K562 (cell line): Measurements from ENCODE around the gene PURA. TPM values are rescaled to one million over a fixed set of nuclear protein-coding genes. Genes with fewer than 3 reads are reported as not detected.

Source experiments
- CXXC5 ChIP-seq: fragments of 250-450 bp; sonication (Bioruptor Pico); IDR thresholded peaks from 2 replicates; pipeline ENCODE4 v1.8.0; 2022; ENCODE audit warnings: inconsistent platforms, mild to moderate bottlenecking, moderate library complexity
- FOXJ3 ChIP-seq: sonication (generic); formaldehyde crosslinking; IDR thresholded peaks from 2 replicates; pipeline ENCODE4 v1.4.0; 2020; ENCODE audit warnings: mild to moderate bottlenecking, missing genetic modification reagents
- HCFC1 ChIP-seq: IDR thresholded peaks from 2 replicates; pipeline ENCODE4 v1.6.1; 2012; ENCODE audit warnings: low read depth, low read length, improper control_type of control experiment
- ILK ChIP-seq: fragments of 450-650 bp; IDR thresholded peaks from 2 replicates; pipeline ENCODE4 v1.6.1; 2016; ENCODE audit warnings: missing genetic modification characterization, low read depth, mild to moderate bottlenecking, missing compliant biosample characterization, moderate library complexity, borderline replicate concordance
- MYC ChIP-seq, 2 experiments: fragments of 250-450 bp in 1 of 2; sonication (Bioruptor Pico) in 1 of 2; IDR thresholded peaks; 2 replicates each; pipeline versions ENCODE4 v1.5.1 to v1.6.1; 2012 to 2021; ENCODE audit warnings: low read depth in 2 of 2, borderline replicate concordance in 1 of 2, improper control_type of control experiment in 1 of 2, low read length in 1 of 2, mild to moderate bottlenecking in 1 of 2, moderate library complexity in 1 of 2
- PHB ChIP-seq: fragments of 250-450 bp; sonication (Bioruptor Pico); IDR thresholded peaks from 2 replicates; pipeline ENCODE4 v1.5.0; 2021
- POLR2G ChIP-seq: fragments of 200-400 bp; formaldehyde crosslinking; IDR thresholded peaks from 2 replicates; pipeline ENCODE4 v1.6.1; 2017; ENCODE audit warnings: low read depth, mild to moderate bottlenecking, antibody characterized with exemption, low read length, moderate library complexity
- SMAD1 ChIP-seq: fragments of 150-350 bp; IDR thresholded peaks from 2 replicates; pipeline ENCODE4 v1.6.1; 2014; ENCODE audit warnings: low read length, low read depth; ENCODE audit not compliant: partially characterized antibody
- SNRNP70 ChIP-seq: fragments of 200-400 bp; formaldehyde crosslinking; optimal IDR thresholded peaks from 2 replicates; pipeline ENCODE3; 2017; ENCODE audit warnings: low read depth, low read length
- ZNF282 ChIP-seq: sonication (generic); formaldehyde crosslinking; IDR thresholded peaks from 2 replicates; pipeline ENCODE4 v1.8.1; 2023; ENCODE audit warnings: missing genetic modification reagents
- ZNF384 ChIP-seq: IDR thresholded peaks from 2 replicates; pipeline ENCODE4 v1.6.1; 2012; ENCODE audit warnings: low read depth, low read length, improper control_type of control experiment
- ZNF766 ChIP-seq: fragments of 200-800 bp; sonication (Bioruptor generic); conservative IDR thresholded peaks from 2 replicates; pipeline ENCODE4 v1.6.1; 2016; ENCODE audit warnings: missing genetic modification characterization, missing compliant biosample characterization
- polyA plus RNA-seq, 8 experiments: library from polyadenylated mRNA; depleted of rRNA in 4 of 8; stranded (reverse) in 5 of 8; unstranded in 3 of 8; fragments of >200 nt; fragmentation: Nextera tagmentation in 2 of 8; fragmentation: Illumina TruSeq in 1 of 8; extraction: Ambion mirVana in 2 of 8; extraction: Trizol in 1 of 8; gene quantifications; 2 replicates each; pipeline versions ENCODE4 v1.2.1 to v1.2.3, GENCODE V29; 2011 to 2014; ENCODE audit warnings: inconsistent platforms in 1 of 8, missing spikeins in 1 of 8
- total RNA-seq, 7 experiments: library from RNA; depleted of rRNA in 6 of 7; stranded (reverse); fragments of >200 nt in 6 of 7; fragmentation: Illumina TruSeq in 2 of 7; extraction: Trizol in 2 of 7; gene quantifications; 2 replicates each; pipeline versions ENCODE4 v1.2.1 to v1.2.3, GENCODE V29; 2011 to 2021; ENCODE audit warnings: low replicate concordance in 1 of 7
- TF ChIP-seq, protein P1 (sequence below), 2 experiments: fragments of 450-650 bp; IDR thresholded peaks; 2 replicates each; pipeline ENCODE4 v1.6.1; 2016; ENCODE audit warnings: mild to moderate bottlenecking in 2 of 2, borderline replicate concordance in 1 of 2, low read depth in 1 of 2, moderate library complexity in 1 of 2
- TF ChIP-seq, protein P2 (sequence below): sonication (generic); formaldehyde crosslinking; IDR thresholded peaks from 2 replicates; pipeline ENCODE4 v1.8.0; 2022; ENCODE audit warnings: mild to moderate bottlenecking, missing genetic modification reagents
- TF ChIP-seq, protein P3 (sequence below): sonication (generic); formaldehyde crosslinking; IDR thresholded peaks from 2 replicates; pipeline ENCODE4 v1.8.0; 2022; ENCODE audit warnings: missing genetic modification reagents, mild to moderate bottlenecking, borderline replicate concordance

Gene PURA
- total and polyA plus RNA-seq, 9 of the 15 experiments (the other 6 are each of a cell fraction or from before 2014, with no cell fraction given), result 3.2 to 11.1 (median 5.4) TPM

DNA sequence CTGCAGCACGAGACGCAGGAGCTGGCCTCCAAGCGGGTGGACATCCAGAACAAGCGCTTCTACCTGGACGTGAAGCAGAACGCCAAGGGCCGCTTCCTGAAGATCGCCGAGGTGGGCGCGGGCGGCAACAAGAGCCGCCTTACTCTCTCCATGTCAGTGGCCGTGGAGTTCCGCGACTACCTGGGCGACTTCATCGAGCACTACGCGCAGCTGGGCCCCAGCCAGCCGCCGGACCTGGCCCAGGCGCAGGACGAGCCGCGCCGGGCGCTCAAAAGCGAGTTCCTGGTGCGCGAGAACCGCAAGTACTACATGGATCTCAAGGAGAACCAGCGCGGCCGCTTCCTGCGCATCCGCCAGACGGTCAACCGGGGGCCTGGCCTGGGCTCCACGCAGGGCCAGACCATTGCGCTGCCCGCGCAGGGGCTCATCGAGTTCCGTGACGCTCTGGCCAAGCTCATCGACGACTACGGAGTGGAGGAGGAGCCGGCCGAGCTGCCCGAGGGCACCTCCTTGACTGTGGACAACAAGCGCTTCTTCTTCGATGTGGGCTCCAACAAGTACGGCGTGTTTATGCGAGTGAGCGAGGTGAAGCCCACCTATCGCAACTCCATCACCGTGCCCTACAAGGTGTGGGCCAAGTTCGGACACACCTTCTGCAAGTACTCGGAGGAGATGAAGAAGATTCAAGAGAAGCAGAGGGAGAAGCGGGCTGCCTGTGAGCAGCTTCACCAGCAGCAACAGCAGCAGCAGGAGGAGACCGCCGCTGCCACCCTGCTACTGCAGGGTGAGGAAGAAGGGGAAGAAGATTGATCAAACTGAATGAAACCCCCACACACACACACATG is 654 bp downstream of the PURA start (continued):
- TF ChIP-seq SMAD1, result no peak
- no peak for TF ChIP-seq FOXJ3
- TF ChIP-seq, protein P1, sequence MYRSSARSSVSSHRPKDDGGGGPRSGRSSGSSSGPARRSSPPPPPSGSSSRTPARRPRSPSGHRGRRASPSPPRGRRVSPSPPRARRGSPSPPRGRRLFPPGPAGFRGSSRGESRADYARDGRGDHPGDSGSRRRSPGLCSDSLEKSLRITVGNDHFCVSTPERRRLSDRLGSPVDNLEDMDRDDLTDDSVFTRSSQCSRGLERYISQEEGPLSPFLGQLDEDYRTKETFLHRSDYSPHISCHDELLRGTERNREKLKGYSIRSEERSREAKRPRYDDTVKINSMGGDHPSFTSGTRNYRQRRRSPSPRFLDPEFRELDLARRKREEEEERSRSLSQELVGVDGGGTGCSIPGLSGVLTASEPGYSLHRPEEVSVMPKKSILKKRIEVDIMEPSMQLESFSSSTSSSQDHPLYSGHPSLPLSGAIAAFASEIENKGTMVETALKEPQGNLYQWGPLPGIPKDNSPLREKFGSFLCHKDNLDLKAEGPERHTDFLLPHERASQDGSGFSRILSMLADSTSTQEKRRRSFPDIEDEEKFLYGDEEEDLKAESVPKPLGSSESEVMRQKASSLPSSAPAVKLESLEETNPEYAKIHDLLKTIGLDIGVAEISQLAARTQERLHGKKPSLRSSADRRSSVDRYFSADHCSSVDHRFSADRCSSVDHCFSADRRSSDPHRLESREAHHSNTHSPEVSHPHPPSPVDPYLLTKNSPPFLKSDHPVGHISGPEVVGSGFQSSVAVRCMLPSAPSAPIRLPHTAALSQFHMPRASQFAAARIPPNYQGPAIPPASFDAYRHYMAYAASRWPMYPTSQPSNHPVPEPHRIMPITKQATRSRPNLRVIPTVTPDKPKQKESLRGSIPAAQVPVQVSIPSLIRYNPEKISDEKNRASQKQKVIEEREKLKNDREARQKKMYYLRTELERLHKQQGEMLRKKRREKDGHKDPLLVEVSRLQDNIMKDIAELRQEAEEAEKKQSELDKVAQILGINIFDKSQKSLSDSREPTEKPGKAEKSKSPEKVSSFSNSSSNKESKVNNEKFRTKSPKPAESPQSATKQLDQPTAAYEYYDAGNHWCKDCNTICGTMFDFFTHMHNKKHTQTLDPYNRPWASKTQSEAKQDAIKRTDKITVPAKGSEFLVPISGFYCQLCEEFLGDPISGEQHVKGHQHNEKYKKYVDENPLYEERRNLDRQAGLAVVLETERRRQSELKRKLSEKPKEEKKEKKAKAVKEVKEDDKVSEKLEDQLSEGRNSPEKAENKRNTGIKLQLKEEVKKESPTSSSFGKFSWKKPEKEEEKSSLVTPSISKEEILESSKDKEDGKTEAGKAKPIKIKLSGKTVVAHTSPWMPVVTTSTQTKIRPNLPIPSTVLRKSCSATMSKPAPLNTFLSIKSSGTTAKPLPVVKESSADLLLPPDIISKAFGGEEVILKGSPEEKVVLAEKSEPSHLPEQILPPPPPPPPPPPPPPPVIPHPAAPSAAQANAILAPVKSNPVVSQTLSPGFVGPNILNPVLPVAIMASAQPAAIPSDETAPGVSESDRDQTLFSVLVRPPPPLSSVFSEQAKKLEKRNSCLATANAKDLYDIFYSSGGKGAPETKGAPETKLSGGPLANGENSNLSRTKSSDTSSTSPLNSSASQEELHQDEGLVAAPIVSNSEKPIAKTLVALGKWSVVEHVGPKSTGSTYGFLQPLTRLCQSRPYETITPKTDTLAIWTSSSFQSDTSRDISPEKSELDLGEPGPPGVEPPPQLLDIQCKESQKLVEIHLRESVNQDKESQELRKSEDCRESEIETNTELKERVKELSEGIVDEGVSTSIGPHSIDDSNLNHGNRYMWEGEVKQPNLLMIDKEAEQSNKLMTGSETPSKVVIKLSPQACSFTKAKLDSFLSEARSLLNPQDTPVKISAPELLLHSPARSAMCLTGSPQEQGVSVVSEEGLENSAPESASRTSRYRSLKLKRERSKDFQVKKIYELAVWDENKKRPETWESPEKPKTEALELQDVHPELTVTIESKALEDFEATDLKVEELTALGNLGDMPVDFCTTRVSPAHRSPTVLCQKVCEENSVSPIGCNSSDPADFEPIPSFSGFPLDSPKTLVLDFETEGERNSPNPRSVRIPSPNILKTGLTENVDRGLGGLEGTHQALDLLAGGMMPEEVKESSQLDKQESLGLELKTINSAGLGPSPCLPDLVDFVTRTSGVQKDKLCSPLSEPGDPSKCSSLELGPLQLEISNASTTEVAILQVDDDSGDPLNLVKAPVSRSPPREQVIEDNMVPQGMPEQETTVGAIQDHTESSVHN (IDR thresholded peaks at IDR 0.05; ENCODE audit: borderline replicate concordance in 1 of 2, low read depth in 1 of 2), result no peak
- no peak for TF ChIP-seq ILK (tag)
- no peak for TF ChIP-seq ZNF766 (CRISPR knock-in tag)
- peak; percentile 13; the same call in 1 of the 2 replicates for TF ChIP-seq CXXC5
- TF ChIP-seq MYC (IDR thresholded peaks at IDR 0.05; ENCODE audit: low read depth, low read length), result no peak
- TF ChIP-seq MYC (CRISPR knock-in tag; IDR thresholded peaks at IDR 0.05; ENCODE audit: borderline replicate concordance, low read depth), result peak; percentile 61; the same call in 1 of the 2 replicates
- TF ChIP-seq POLR2G, result peak; percentile 52
- TF ChIP-seq, protein P2, sequence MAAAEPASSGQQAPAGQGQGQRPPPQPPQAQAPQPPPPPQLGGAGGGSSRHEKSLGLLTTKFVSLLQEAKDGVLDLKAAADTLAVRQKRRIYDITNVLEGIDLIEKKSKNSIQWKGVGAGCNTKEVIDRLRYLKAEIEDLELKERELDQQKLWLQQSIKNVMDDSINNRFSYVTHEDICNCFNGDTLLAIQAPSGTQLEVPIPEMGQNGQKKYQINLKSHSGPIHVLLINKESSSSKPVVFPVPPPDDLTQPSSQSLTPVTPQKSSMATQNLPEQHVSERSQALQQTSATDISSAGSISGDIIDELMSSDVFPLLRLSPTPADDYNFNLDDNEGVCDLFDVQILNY (CRISPR knock-in tag), result no peak
- TF ChIP-seq ZNF282 (CRISPR knock-in tag), result no peak
- TF ChIP-seq PHB (CRISPR knock-in tag), result 0 out of 2 replicates have a peak, but pooled peaks have one; percentile 46
- TF ChIP-seq HCFC1, result no peak
- TF ChIP-seq, protein P3, sequence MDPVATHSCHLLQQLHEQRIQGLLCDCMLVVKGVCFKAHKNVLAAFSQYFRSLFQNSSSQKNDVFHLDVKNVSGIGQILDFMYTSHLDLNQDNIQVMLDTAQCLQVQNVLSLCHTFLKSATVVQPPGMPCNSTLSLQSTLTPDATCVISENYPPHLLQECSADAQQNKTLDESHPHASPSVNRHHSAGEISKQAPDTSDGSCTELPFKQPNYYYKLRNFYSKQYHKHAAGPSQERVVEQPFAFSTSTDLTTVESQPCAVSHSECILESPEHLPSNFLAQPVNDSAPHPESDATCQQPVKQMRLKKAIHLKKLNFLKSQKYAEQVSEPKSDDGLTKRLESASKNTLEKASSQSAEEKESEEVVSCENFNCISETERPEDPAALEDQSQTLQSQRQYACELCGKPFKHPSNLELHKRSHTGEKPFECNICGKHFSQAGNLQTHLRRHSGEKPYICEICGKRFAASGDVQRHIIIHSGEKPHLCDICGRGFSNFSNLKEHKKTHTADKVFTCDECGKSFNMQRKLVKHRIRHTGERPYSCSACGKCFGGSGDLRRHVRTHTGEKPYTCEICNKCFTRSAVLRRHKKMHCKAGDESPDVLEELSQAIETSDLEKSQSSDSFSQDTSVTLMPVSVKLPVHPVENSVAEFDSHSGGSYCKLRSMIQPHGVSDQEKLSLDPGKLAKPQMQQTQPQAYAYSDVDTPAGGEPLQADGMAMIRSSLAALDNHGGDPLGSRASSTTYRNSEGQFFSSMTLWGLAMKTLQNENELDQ (CRISPR knock-in tag), result no peak
- no peak for TF ChIP-seq ZNF384
- TF ChIP-seq SNRNP70, result no peak
